Uterus (tissue), 4 donors: ENCODE data around the gene B3GALT5. TPM values are rescaled to one million over a fixed set of nuclear protein-coding genes. Genes with fewer than 3 reads are reported as not detected.

Experiments used
- DNase-seq, 2 donors: peaks; one replicate each; pipeline ENCODE4 v3.0.0-alpha.2; 2019 to 2020
- H3K27ac ChIP-seq, 2 donors: fragments of 200-600 bp; sonication (generic); 1 replicate in 1 of 2; 2 replicates in 1 of 2; pipeline ENCODE4 v1.5.1; 2016 to 2018
- H3K27me3 ChIP-seq, 2 donors: fragments of 200-600 bp; sonication (generic); one replicate each; pipeline ENCODE4 v1.5.1; 2018 to 2019; ENCODE audit warnings: control low read depth in 1 of 2
- H3K36me3 ChIP-seq, 2 donors: fragments of 200-600 bp; sonication (generic); one replicate each; pipeline ENCODE4 v1.5.1; 2019; ENCODE audit warnings: control low read depth in 1 of 2
- H3K4me1 ChIP-seq, 2 donors: fragments of 200-600 bp; sonication (generic); one replicate each; pipeline ENCODE4 v1.5.1; 2018 to 2019; ENCODE audit warnings: control low read depth in 1 of 2
- H3K4me3 ChIP-seq, 2 donors: fragments of 200-600 bp; sonication (generic); 1 replicate in 1 of 2; 2 replicates in 1 of 2; pipeline ENCODE4 v1.5.1; 2018 to 2019; ENCODE audit warnings: mild to moderate bottlenecking in 1 of 2
- H3K9me3 ChIP-seq, 2 donors: fragments of 200-600 bp; sonication (generic); one replicate each; pipeline ENCODE4 v1.5.1; 2019; ENCODE audit warnings: control low read depth in 1 of 2
- CTCF ChIP-seq, 4 experiments: fragments of 200-600 bp in 2 of 4; fragments of 450-650 bp in 2 of 4; sonication (generic) in 2 of 4; IDR thresholded peaks; one replicate each; pipeline ENCODE4 v1.5.1; 2016 to 2019; ENCODE audit warnings: antibody characterized with exemption in 4 of 4, mild to moderate bottlenecking in 2 of 4, moderate library complexity in 1 of 4
- POLR2A ChIP-seq, 2 donors: fragments of 450-650 bp; IDR thresholded peaks; one replicate each; pipeline ENCODE4 v1.6.1; 2016; ENCODE audit warnings: antibody characterized with exemption in 2 of 2, mild to moderate bottlenecking in 1 of 2, moderate library complexity in 1 of 2
- intact Hi-C: fragments of 100-400 bp; cut with DNase I; formaldehyde crosslinking; loops from one replicate; pipeline ENCODE4 v1.15.1; 2023; ENCODE audit warnings: low total_unique reads
- total RNA-seq, 4 donors: library from RNA; depleted of rRNA in 3 of 4; stranded (reverse); fragments of >200 nt in 3 of 4; gene quantifications; one replicate each; pipeline versions ENCODE4 v1.1.0 to v1.2.4, GENCODE V29; 2014 to 2023
- donor health status: DM: yes; HTN: yes; CAD: no.

Gene B3GALT5
- total RNA-seq, 4 donors from 2014 or later: 0.26 to 2.7 (median 0.65) TPM

- no peak for DNase-seq
- intact Hi-C loops: no loop called here
- Histone ChIP-seq H3K36me3 (no peaks in the 10 kb centered on the region), H3K4me1 (no peaks in the 10 kb centered on the region), H3K4me3 (no peak overlapping the region), H3K27me3 (no peaks in the 10 kb centered on the region), H3K9me3 (no peaks in the 10 kb centered on the region), H3K27ac (no peak overlapping the region)
- TF ChIP-seq CTCF (IDR thresholded peaks at IDR 0.05) (no peak), POLR2A (IDR thresholded peaks at IDR 0.05) (no peak)
These were observed 34.7 kb downstream of the B3GALT5 start for GRCh38 chr21:39647476-39647875.

DNA sequence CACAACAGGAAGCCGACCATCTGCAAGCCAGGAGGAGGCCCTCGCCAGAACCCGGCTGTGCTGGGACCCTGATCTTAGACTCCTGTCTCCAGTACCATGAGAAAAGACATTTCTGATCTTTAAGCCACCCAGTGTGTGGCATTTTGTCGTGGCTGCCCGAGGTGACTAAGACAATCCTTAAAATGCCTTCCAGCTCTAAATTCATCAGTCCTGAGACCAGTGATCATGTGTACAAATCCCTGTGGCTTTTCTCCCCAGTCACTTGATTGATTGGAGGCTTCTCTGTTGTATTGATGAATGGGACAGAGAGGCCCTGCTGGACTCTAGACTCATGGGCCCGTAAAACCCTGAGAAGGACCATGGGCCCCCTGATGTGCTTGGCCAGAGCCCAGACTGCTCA is 36.1 kb downstream of the B3GALT5 start:
- Histone ChIP-seq H3K9me3 (peaks cover 0 to 6% of the 10 kb centered on the region in 2 donors), H3K4me3 (no peak overlapping the region), H3K27ac (no peak overlapping the region), H3K4me1 (no peaks in the 10 kb centered on the region), H3K36me3 (no peaks in the 10 kb centered on the region), H3K27me3 (no peaks in the 10 kb centered on the region)
- intact Hi-C loops: no loop called here
- TF ChIP-seq POLR2A (IDR thresholded peaks at IDR 0.05) (no peak), CTCF (IDR thresholded peaks at IDR 0.05) (no peak)
- no peak for DNase-seq

GRCh38 chr21:39649526-39649925 is 36.8 kb downstream of the B3GALT5 start:
- no peaks in the 10 kb centered on the region for H3K36me3 ChIP-seq
- DNase-seq: no peak
- no peaks in the 10 kb centered on the region for H3K4me1 ChIP-seq
- peaks cover 0 to 6% of the 10 kb centered on the region in 2 donors for H3K9me3 ChIP-seq
- intact Hi-C loops: no loop called here
- no peak for TF ChIP-seq CTCF (IDR thresholded peaks at IDR 0.05)
- TF ChIP-seq POLR2A (IDR thresholded peaks at IDR 0.05): no peak
- H3K27ac ChIP-seq: no peak overlapping the region
- H3K27me3 ChIP-seq: no peaks in the 10 kb centered on the region
- no peak overlapping the region for H3K4me3 ChIP-seq

GRCh38 chr21:39650306-39650705 is 37.6 kb downstream of the B3GALT5 start:
- Histone ChIP-seq H3K27ac (no peak overlapping the region), H3K9me3 (peaks cover 0 to 6% of the 10 kb centered on the region in 2 donors), H3K36me3 (no peaks in the 10 kb centered on the region), H3K27me3 (no peaks in the 10 kb centered on the region), H3K4me1 (no peaks in the 10 kb centered on the region), H3K4me3 (no peak overlapping the region)
- no peak for TF ChIP-seq POLR2A (IDR thresholded peaks at IDR 0.05)
- intact Hi-C loops: no loop called here
- DNase-seq: no peak

DNA sequence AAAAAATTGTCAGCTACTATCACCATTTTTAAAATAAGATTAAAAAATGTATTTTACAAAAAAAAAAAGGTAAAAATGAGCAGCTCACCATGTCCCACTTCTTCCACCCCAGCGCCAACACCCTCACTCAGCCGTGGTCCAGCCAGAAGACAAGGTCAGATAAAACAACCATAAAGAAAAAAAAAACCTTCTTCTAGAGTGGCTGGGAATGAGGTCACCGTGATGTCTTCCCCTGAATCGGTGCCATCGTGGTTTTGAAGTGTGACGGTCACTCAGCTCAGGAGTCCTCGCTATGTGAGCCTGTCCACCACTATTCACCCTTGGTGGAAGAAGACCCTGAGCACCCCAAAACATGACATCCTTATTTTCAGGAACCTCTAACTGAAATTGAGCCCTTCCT is 38.1 kb downstream of the B3GALT5 start:
- Histone ChIP-seq H3K4me3 (no peak overlapping the region), H3K27ac (no peak overlapping the region), H3K36me3 (no peaks in the 10 kb centered on the region), H3K9me3 (peaks cover 0 to 6% of the 10 kb centered on the region in 2 donors), H3K4me1 (no peaks in the 10 kb centered on the region), H3K27me3 (no peaks in the 10 kb centered on the region)
- TF ChIP-seq POLR2A (IDR thresholded peaks at IDR 0.05) (no peak), CTCF (IDR thresholded peaks at IDR 0.05) (no peak)
- intact Hi-C loops: no loop called here
- no peak for DNase-seq

- Histone ChIP-seq H3K27ac (no peak overlapping the region), H3K9me3 (peaks cover 0 to 6% of the 10 kb centered on the region in 2 donors), H3K4me3 (no peak overlapping the region), H3K36me3 (no peaks in the 10 kb centered on the region), H3K4me1 (no peaks in the 10 kb centered on the region), H3K27me3 (no peaks in the 10 kb centered on the region)
- intact Hi-C loops: no loop called here
- no peak for DNase-seq
- TF ChIP-seq POLR2A (IDR thresholded peaks at IDR 0.05) (no peak), CTCF (IDR thresholded peaks at IDR 0.05) (no peak)
These were observed 38.5 kb downstream of the B3GALT5 start for GRCh38 chr21:39651206-39651605.
